K562 (cell line): ENCODE measurements around the gene NHS. TPM values are rescaled to one million over a fixed set of nuclear protein-coding genes. Genes with fewer than 3 reads are reported as not detected.

Source experiments
- ATAC-seq: fragments of 200-7000 bp; cut with Tn5 transposase; 3 replicates; pipeline ENCODE4 v1.9.1; 2020; ENCODE audit warnings: moderate library complexity
- BruUV-seq: library from RNA; stranded (reverse); fragments of 400-500 nt; replicated peaks from 2 replicates; lab custom pipeline; 2021; lab: Mats Ljungman, UMichigan
- CTCF ChIA-PET: fragments of 300-600 bp; formaldehyde crosslinking; extraction: SDS; loops from one replicate; lab custom pipeline; 2021; ENCODE audit warnings: low intra/inter-chr PET ratio; lab: Yijun Ruan, JAX
- POLR2A ChIA-PET: fragments of 300-600, 350-650 bp; sonication (Branson Sonifier 250); formaldehyde crosslinking; extraction: SDS; loops from one replicate; lab custom pipeline; 2021; ENCODE audit warnings: antibody characterized with exemption, inconsistent platforms; lab: Yijun Ruan, JAX
- DNase-seq, 4 experiments: peaks; one replicate each; pipeline versions ENCODE4 v3.0.0 to v3.0.0-alpha.2; 2011 to 2018; ENCODE audit warnings: low spot score in 3 of 4, mixed read lengths in 3 of 4; ENCODE audit errors: extremely low read depth in 1 of 4
- FAIRE-seq: peaks from 2 replicates; lab custom pipeline; 2011; peaks lifted over from hg19 to GRCh38; lab: Jason Lieb, UNC
- H2AFZ ChIP-seq: 2 replicates; pipeline ENCODE4 v1.6.0; 2011; ENCODE audit warnings: low read depth, low read length, control low read depth, inconsistent platforms
- H3K27ac ChIP-seq: fragments of 200-600 bp; 3 replicates; pipeline ENCODE4 v1.8.0; 2011; ENCODE audit warnings: low read depth, mild to moderate bottlenecking, control low read depth, inconsistent platforms, low read length, moderate library complexity, mixed read lengths; ENCODE audit errors: extremely low read depth
- H3K27me3 ChIP-seq, 2 experiments: fragments of 300-600 bp in 1 of 2; 2 replicates in 1 of 2; 3 replicates in 1 of 2; pipeline versions ENCODE4 v1.6.0 to v1.8.0; 2011; ENCODE audit warnings: inconsistent platforms in 2 of 2, low read length in 2 of 2, mild to moderate bottlenecking in 1 of 2, mixed read lengths in 1 of 2, moderate library complexity in 1 of 2; ENCODE audit not compliant: control insufficient read depth in 2 of 2, insufficient read depth in 2 of 2
- H3K36me3 ChIP-seq: fragments of 300-600 bp; 3 replicates; pipeline ENCODE4 v1.8.0; 2011; ENCODE audit warnings: mild to moderate bottlenecking, low read length, inconsistent platforms; ENCODE audit not compliant: control insufficient read depth, insufficient read depth
- H3K4me1 ChIP-seq, 2 experiments: fragments of 200-600 bp in 1 of 2; replicated peaks in 1 of 2; 2 replicates in 1 of 2; 3 replicates in 1 of 2; pipeline versions ENCODE4 v1.5.1 to v1.8.0; 2011; ENCODE audit warnings: inconsistent platforms in 2 of 2, low read length in 2 of 2, mild to moderate bottlenecking in 1 of 2, mixed read lengths in 1 of 2, moderate library complexity in 1 of 2; ENCODE audit not compliant: control insufficient read depth in 2 of 2, insufficient read depth in 2 of 2
- H3K4me2 ChIP-seq: 2 replicates; pipeline ENCODE4 v1.6.1; 2011; ENCODE audit warnings: low read length, control low read depth, inconsistent platforms, mixed read lengths; ENCODE audit not compliant: insufficient read depth
- H3K4me3 ChIP-seq: fragments of 200-600 bp; sonication (generic), shearing (Covaris generic); 2 replicates; pipeline ENCODE4 v1.5.1; 2016; ENCODE audit warnings: control low read depth, inconsistent platforms
- H3K79me2 ChIP-seq: fragments of 200-600 bp; 3 replicates; pipeline ENCODE4 v1.8.0; 2011; ENCODE audit warnings: low read length, inconsistent platforms; ENCODE audit not compliant: control insufficient read depth, insufficient read depth
- H3K9ac ChIP-seq, 2 experiments: 2 replicates each; pipeline versions ENCODE4 v1.6.0 to v1.6.1; 2011; ENCODE audit warnings: low read depth in 2 of 2, low read length in 2 of 2, control low read depth in 1 of 2, inconsistent platforms in 1 of 2, mild to moderate bottlenecking in 1 of 2, mixed read lengths in 1 of 2; ENCODE audit not compliant: insufficient read depth in 1 of 2
- H3K9me1 ChIP-seq: one replicate; pipeline ENCODE4 v1.6.0; 2011; ENCODE audit warnings: inconsistent platforms, mild to moderate bottlenecking, low read length, moderate library complexity; ENCODE audit not compliant: control insufficient read depth, insufficient read depth
- H3K9me3 ChIP-seq: replicated peaks from 2 replicates; pipeline ENCODE4 v1.5.1; 2011; ENCODE audit warnings: low read depth, low read length, inconsistent platforms; ENCODE audit not compliant: control insufficient read depth, insufficient read depth
- H4K20me1 ChIP-seq: replicated peaks from 2 replicates; pipeline ENCODE4 v1.6.1; 2011; ENCODE audit warnings: low read length, inconsistent platforms, mixed read lengths; ENCODE audit not compliant: control insufficient read depth, insufficient read depth
- HNRNPUL1 ChIP-seq: fragments of 200-400 bp; formaldehyde crosslinking; IDR thresholded peaks from 2 replicates; pipeline ENCODE4 v1.6.1; 2017; ENCODE audit warnings: low read length
- MEF2D ChIP-seq: conservative IDR thresholded peaks from 2 replicates; pipeline ENCODE4 v1.6.1; 2016; ENCODE audit warnings: low read depth, missing genetic modification characterization, missing compliant biosample characterization
- MIER1 ChIP-seq: fragments of 450-650 bp; IDR thresholded peaks from 2 replicates; pipeline ENCODE4 v1.6.1; 2016; ENCODE audit warnings: antibody characterized with exemption, mild to moderate bottlenecking, low read depth
- NFATC3 ChIP-seq: fragments of 450-650 bp; IDR thresholded peaks from 2 replicates; pipeline ENCODE4 v1.6.1; 2017; ENCODE audit warnings: mild to moderate bottlenecking
- PHF8 ChIP-seq: fragments of 200-600 bp; sonication (generic); IDR thresholded peaks from 2 replicates; pipeline ENCODE4 v1.6.1; 2012; ENCODE audit warnings: mixed run types, mild to moderate bottlenecking, inconsistent platforms, low read length, moderate library complexity, borderline replicate concordance
- POLR2A ChIP-seq: fragments of 450-650 bp; conservative IDR thresholded peaks from 2 replicates; pipeline ENCODE4 v1.6.1; 2016
- RBBP5 ChIP-seq: fragments of 200-600 bp; sonication (generic); IDR thresholded peaks from 2 replicates; pipeline ENCODE4 v1.6.1; 2012; ENCODE audit warnings: borderline replicate concordance, mild to moderate bottlenecking, low read length, control low read depth, inconsistent platforms; ENCODE audit not compliant: insufficient read depth, poor library complexity, severe bottlenecking
- ZBTB11 ChIP-seq, 3 experiments: fragments of 200-800 bp in 1 of 3; fragments of 250-450 bp in 1 of 3; fragments of 450-650 bp in 1 of 3; sonication (Bioruptor Pico) in 1 of 3; sonication (Bioruptor generic) in 1 of 3; formaldehyde crosslinking in 1 of 3; IDR thresholded peaks; 2 replicates each; pipeline versions ENCODE4 v1.6.1 to v1.8.0; 2016 to 2022; ENCODE audit warnings: mild to moderate bottlenecking in 2 of 3, missing genetic modification characterization in 2 of 3, missing compliant biosample characterization in 1 of 3, moderate library complexity in 1 of 3
- ZNF263 ChIP-seq: sonication (generic); formaldehyde crosslinking; IDR thresholded peaks from 2 replicates; pipeline ENCODE4 v1.8.0; 2022; ENCODE audit warnings: mild to moderate bottlenecking, missing genetic modification reagents, borderline replicate concordance
- ZNF274 ChIP-seq: IDR thresholded peaks from 2 replicates; pipeline ENCODE4 v1.6.1; 2011; ENCODE audit warnings: low read depth, mild to moderate bottlenecking, low read length, moderate library complexity, borderline replicate concordance
- ZNF696 ChIP-seq: fragments of 250-450 bp; sonication (Bioruptor Pico); conservative IDR thresholded peaks from 2 replicates; pipeline ENCODE4 v1.4.0; 2020; ENCODE audit warnings: mild to moderate bottlenecking, moderate library complexity
- WGBS: fragments of 100-300 bp; shearing (Covaris generic); methylation state at CpG from one replicate; pipeline ENCODE4 v1.1.6; 2016; ENCODE audit warnings: low coverage, mixed read lengths; ENCODE audit not compliant: insufficient coverage; ENCODE audit errors: missing lambda C conversion rate; 5-methylcytosine and 5-hydroxymethylcytosine counted together
- in situ Hi-C: fragments of 300-500 bp; cut with MboI; formaldehyde crosslinking; loops from 4 replicates; pipeline ENCODE4 v1.15.0; 2018; ENCODE audit warnings: inconsistent platforms, mixed read lengths
- intact Hi-C: fragments of 100-400 bp; cut with micrococcal nuclease; formaldehyde crosslinking; loops from 2 replicates; pipeline ENCODE4 v1.14.2; 2022
- polyA plus RNA-seq, 8 experiments: library from polyadenylated mRNA; depleted of rRNA in 4 of 8; stranded (reverse) in 5 of 8; unstranded in 3 of 8; fragments of >200 nt; fragmentation: Nextera tagmentation in 2 of 8; fragmentation: Illumina TruSeq in 1 of 8; extraction: Ambion mirVana in 2 of 8; extraction: Trizol in 1 of 8; gene quantifications; 2 replicates each; pipeline versions ENCODE4 v1.2.1 to v1.2.3, GENCODE V29; 2011 to 2014; ENCODE audit warnings: inconsistent platforms in 1 of 8, missing spikeins in 1 of 8
- total RNA-seq, 7 experiments: library from RNA; depleted of rRNA in 6 of 7; stranded (reverse); fragments of >200 nt in 6 of 7; fragmentation: Illumina TruSeq in 2 of 7; extraction: Trizol in 2 of 7; gene quantifications; 2 replicates each; pipeline versions ENCODE4 v1.2.1 to v1.2.3, GENCODE V29; 2011 to 2021; ENCODE audit warnings: low replicate concordance in 1 of 7
- TF ChIP-seq, protein P1 (sequence below): fragments of 200-400 bp; formaldehyde crosslinking; IDR thresholded peaks from 2 replicates; pipeline ENCODE4 v1.6.1; 2017; ENCODE audit warnings: mild to moderate bottlenecking, low read depth, low read length, moderate library complexity
- TF ChIP-seq, protein P2 (sequence below): sonication (generic); formaldehyde crosslinking; IDR thresholded peaks from 2 replicates; pipeline ENCODE4 v1.8.1; 2022; ENCODE audit warnings: missing genetic modification reagents

NHS gene
- total and polyA plus RNA-seq, 9 of the 15 experiments (the other 6 are each of a cell fraction or from before 2014, with no cell fraction given) = 0.02 TPM; not detected in 8

DNA sequence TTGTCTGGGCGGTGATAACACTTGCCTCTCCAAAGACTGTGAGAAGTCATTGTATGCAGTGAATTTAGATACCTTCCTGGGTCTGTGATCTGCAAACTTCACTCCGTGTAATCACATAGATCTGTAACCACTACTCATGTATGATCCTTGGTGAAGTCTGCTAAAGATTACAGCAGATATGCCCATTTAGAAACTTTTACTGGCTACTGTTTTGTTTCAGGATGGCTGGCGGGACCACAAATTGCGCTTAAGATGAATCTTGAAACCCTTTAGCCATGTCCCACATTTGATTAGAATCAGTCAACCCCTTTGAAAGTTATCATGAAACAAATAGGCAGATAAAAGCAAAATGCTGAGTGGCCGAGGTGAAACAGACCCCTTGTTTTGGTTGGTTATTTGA, 235.8 kb downstream of the NHS start:
- in situ Hi-C loops (no loop called here), intact Hi-C loops (no loop called here)
- Histone ChIP-seq H3K36me3 (no peaks in the 10 kb centered on the region), H3K9ac (no peak overlapping the region), H3K79me2 (no peaks in the 10 kb centered on the region), H3K9me1 (no peaks in the 10 kb centered on the region), H2AFZ (no peak overlapping the region), H3K4me2 (no peak overlapping the region), H3K9me3 (no peaks in the 10 kb centered on the region), H3K27ac (no peak overlapping the region), H4K20me1 (no peaks in the 10 kb centered on the region; the same call in 1 of the 2 replicates), H3K4me3 (no peak overlapping the region), H3K4me1 (no peaks in the 10 kb centered on the region), H3K27me3 (no peaks in the 10 kb centered on the region)
- 0% methylated on average over 5 of the region's 5 CpGs for WGBS
- FAIRE-seq (no peak), DNase-seq (no peak), ATAC-seq (no peak)
- POLR2A ChIA-PET = no interaction called here
- no TSS peak for BruUV-seq
- TF ChIP-seq ZNF696 (CRISPR knock-in tag) = no peak
- TF ChIP-seq ZNF263 = no peak
- TF ChIP-seq HNRNPUL1 = no peak
- no peak for TF ChIP-seq ZNF274
- TF ChIP-seq RBBP5 = no peak
- TF ChIP-seq, protein P1, sequence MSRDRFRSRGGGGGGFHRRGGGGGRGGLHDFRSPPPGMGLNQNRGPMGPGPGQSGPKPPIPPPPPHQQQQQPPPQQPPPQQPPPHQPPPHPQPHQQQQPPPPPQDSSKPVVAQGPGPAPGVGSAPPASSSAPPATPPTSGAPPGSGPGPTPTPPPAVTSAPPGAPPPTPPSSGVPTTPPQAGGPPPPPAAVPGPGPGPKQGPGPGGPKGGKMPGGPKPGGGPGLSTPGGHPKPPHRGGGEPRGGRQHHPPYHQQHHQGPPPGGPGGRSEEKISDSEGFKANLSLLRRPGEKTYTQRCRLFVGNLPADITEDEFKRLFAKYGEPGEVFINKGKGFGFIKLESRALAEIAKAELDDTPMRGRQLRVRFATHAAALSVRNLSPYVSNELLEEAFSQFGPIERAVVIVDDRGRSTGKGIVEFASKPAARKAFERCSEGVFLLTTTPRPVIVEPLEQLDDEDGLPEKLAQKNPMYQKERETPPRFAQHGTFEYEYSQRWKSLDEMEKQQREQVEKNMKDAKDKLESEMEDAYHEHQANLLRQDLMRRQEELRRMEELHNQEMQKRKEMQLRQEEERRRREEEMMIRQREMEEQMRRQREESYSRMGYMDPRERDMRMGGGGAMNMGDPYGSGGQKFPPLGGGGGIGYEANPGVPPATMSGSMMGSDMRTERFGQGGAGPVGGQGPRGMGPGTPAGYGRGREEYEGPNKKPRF = no peak
- no peak for TF ChIP-seq PHF8
- no peak for TF ChIP-seq MIER1
- TF ChIP-seq POLR2A = no peak
- no peak for TF ChIP-seq MEF2D (tag)
- TF ChIP-seq ZBTB11 (CRISPR knock-in tag; IDR thresholded peaks at IDR 0.05) = no peak
- TF ChIP-seq NFATC3 = no peak
- TF ChIP-seq, protein P2, sequence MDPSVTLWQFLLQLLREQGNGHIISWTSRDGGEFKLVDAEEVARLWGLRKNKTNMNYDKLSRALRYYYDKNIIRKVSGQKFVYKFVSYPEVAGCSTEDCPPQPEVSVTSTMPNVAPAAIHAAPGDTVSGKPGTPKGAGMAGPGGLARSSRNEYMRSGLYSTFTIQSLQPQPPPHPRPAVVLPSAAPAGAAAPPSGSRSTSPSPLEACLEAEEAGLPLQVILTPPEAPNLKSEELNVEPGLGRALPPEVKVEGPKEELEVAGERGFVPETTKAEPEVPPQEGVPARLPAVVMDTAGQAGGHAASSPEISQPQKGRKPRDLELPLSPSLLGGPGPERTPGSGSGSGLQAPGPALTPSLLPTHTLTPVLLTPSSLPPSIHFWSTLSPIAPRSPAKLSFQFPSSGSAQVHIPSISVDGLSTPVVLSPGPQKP (CRISPR knock-in tag) = no peak
- CTCF ChIA-PET = no interaction called here
